Measurements from ENCODE around the gene MAPK7. TPM values are rescaled to one million over a fixed set of nuclear protein-coding genes. Genes with fewer than 3 reads are reported as not detected.
A peak's percentile ranks its signal among the peaks of the same experiment; 100 is the strongest.

Gene MAPK7
- polyA plus RNA-seq, 6 donors from 2014 or later: 3.5 to 11.3 (median 7.3) TPM

- Mint-ChIP-seq H3K4me1 (peaks cover 2 to 17% (median 6%) of the 10 kb centered on the region in 3 donors), H3K36me3 (no peaks in the 10 kb centered on the region), H3K27ac (peak overlapping the region in 2 of 6 donors; percentile 6 to 28), H3K9me3 (no peaks in the 10 kb centered on the region), H3K27me3 (peaks cover 13 to 36% (median 26%) of the 10 kb centered on the region in 3 donors), H3K4me3 (peak overlapping the region in 1 of 8 donors; percentile 25)
- ATAC-seq (ENCODE audit: low read depth in 2 of 2): peak in 1 of 2 donors; percentile 24
- DNase-seq: no peak
Measured at GRCh38 chr17:19336938-19337711, 41.2 kb upstream of the MAPK7 start.

- ATAC-seq (ENCODE audit: low read depth in 2 of 2) (peak in 1 of 2 donors; percentile 7), DNase-seq (no peak)
- Mint-ChIP-seq H3K36me3 (no peaks in the 10 kb centered on the region), H3K4me3 (no peak overlapping the region), H3K27me3 (peaks cover 14 to 39% (median 29%) of the 10 kb centered on the region in 3 donors), H3K9me3 (no peaks in the 10 kb centered on the region), H3K4me1 (peaks cover 2 to 15% (median 6%) of the 10 kb centered on the region in 3 donors), H3K27ac (peak overlapping the region in 1 of 6 donors; percentile 28)
Measured at GRCh38 chr17:19337712-19338023, 40.6 kb upstream of the MAPK7 start.

- Mint-ChIP-seq H3K4me3 (no peak overlapping the region), H3K9me3 (no peaks in the 10 kb centered on the region), H3K4me1 (peaks cover 2 to 13% (median 6%) of the 10 kb centered on the region in 3 donors), H3K27ac (no peak overlapping the region), H3K27me3 (peaks cover 14 to 44% (median 29%) of the 10 kb centered on the region in 3 donors), H3K36me3 (no peaks in the 10 kb centered on the region)
- DNase-seq (peak; percentile 78), ATAC-seq (ENCODE audit: low read depth in 2 of 2) (peak; percentile 99)
Measured at GRCh38 chr17:19338031-19338990, 40.0 kb upstream of the MAPK7 start.

GRCh38 chr17:19339341-19339815, 38.9 kb upstream of the MAPK7 start:
- no peak overlapping the region for H3K27ac Mint-ChIP-seq
- peaks cover 14 to 44% (median 29%) of the 10 kb centered on the region in 3 donors for H3K27me3 Mint-ChIP-seq
- H3K4me3 Mint-ChIP-seq: no peak overlapping the region
- DNase-seq: no peak
- no peaks in the 10 kb centered on the region for H3K9me3 Mint-ChIP-seq
- H3K4me1 Mint-ChIP-seq: peaks cover 2 to 13% (median 6%) of the 10 kb centered on the region in 3 donors
- ATAC-seq (ENCODE audit: low read depth in 2 of 2): no peak
- H3K36me3 Mint-ChIP-seq: no peaks in the 10 kb centered on the region

GRCh38 chr17:19341211-19341631, 37.1 kb upstream of the MAPK7 start:
- no peaks in the 10 kb centered on the region for H3K9me3 Mint-ChIP-seq
- H3K27me3 Mint-ChIP-seq: peaks cover 14 to 44% (median 23%) of the 10 kb centered on the region in 3 donors
- no peak for ATAC-seq (ENCODE audit: low read depth in 2 of 2)
- peak overlapping the region in 1 of 6 donors; percentile 5 for H3K27ac Mint-ChIP-seq
- peaks cover 2 to 13% (median 6%) of the 10 kb centered on the region in 3 donors for H3K4me1 Mint-ChIP-seq
- no peak overlapping the region for H3K4me3 Mint-ChIP-seq
- H3K36me3 Mint-ChIP-seq: no peaks in the 10 kb centered on the region
- DNase-seq: no peak

GRCh38 chr17:19341641-19342610, 36.4 kb upstream of the MAPK7 start:
- no peak overlapping the region for H3K4me3 Mint-ChIP-seq
- H3K27ac Mint-ChIP-seq: peak overlapping the region in 2 of 6 donors; percentile 72 to 74
- no peaks in the 10 kb centered on the region for H3K9me3 Mint-ChIP-seq
- peaks cover 2 to 17% (median 5%) of the 10 kb centered on the region in 3 donors for H3K4me1 Mint-ChIP-seq
- ATAC-seq (ENCODE audit: low read depth in 2 of 2) (no peak), DNase-seq (no peak)
- peaks cover 14 to 46% (median 21%) of the 10 kb centered on the region in 3 donors for H3K27me3 Mint-ChIP-seq
- no peaks in the 10 kb centered on the region for H3K36me3 Mint-ChIP-seq

GRCh38 chr17:19342611-19343255, 35.6 kb upstream of the MAPK7 start:
- H3K4me3 Mint-ChIP-seq: no peak overlapping the region
- DNase-seq: no peak
- no peak for ATAC-seq (ENCODE audit: low read depth in 2 of 2)
- H3K9me3 Mint-ChIP-seq: no peaks in the 10 kb centered on the region
- H3K36me3 Mint-ChIP-seq: no peaks in the 10 kb centered on the region
- H3K4me1 Mint-ChIP-seq: peaks cover 0 to 13% (median 2%) of the 10 kb centered on the region in 3 donors
- H3K27me3 Mint-ChIP-seq: peaks cover 14 to 41% (median 16%) of the 10 kb centered on the region in 3 donors
- no peak overlapping the region for H3K27ac Mint-ChIP-seq

- H3K36me3 Mint-ChIP-seq: no peaks in the 10 kb centered on the region
Measured at GRCh38 chr17:19343256-19343630, 35.1 kb upstream of the MAPK7 start.

GRCh38 chr17:19343671-19344151, 34.6 kb upstream of the MAPK7 start:
- Mint-ChIP-seq H3K36me3 (no peaks in the 10 kb centered on the region), H3K9me3 (no peaks in the 10 kb centered on the region), H3K27ac (no peak overlapping the region), H3K4me3 (no peak overlapping the region), H3K4me1 (peaks cover 0 to 13% (median 0%) of the 10 kb centered on the region in 3 donors), H3K27me3 (peaks cover 14 to 38% (median 16%) of the 10 kb centered on the region in 3 donors)
- DNase-seq: no peak
- no peak for ATAC-seq (ENCODE audit: low read depth in 2 of 2)

More at GRCh38 chr17:19343256-19343630, 35.1 kb upstream of the MAPK7 start:
- H3K27ac Mint-ChIP-seq: no peak overlapping the region
- DNase-seq (no peak), ATAC-seq (ENCODE audit: low read depth in 2 of 2) (no peak)
- H3K9me3 Mint-ChIP-seq: no peaks in the 10 kb centered on the region
- H3K4me1 Mint-ChIP-seq: peaks cover 0 to 13% (median 0%) of the 10 kb centered on the region in 3 donors
- no peak overlapping the region for H3K4me3 Mint-ChIP-seq
- peaks cover 14 to 41% (median 16%) of the 10 kb centered on the region in 3 donors for H3K27me3 Mint-ChIP-seq

GRCh38 chr17:19344311-19345066, 33.8 kb upstream of the MAPK7 start:
- H3K9me3 Mint-ChIP-seq: no peaks in the 10 kb centered on the region
- H3K27me3 Mint-ChIP-seq: peaks cover 12 to 30% (median 16%) of the 10 kb centered on the region in 3 donors
- peaks cover 0 to 13% (median 0%) of the 10 kb centered on the region in 3 donors for H3K4me1 Mint-ChIP-seq
- DNase-seq (no peak), ATAC-seq (ENCODE audit: low read depth in 2 of 2) (no peak)
- no peak overlapping the region for H3K4me3 Mint-ChIP-seq
- no peaks in the 10 kb centered on the region for H3K36me3 Mint-ChIP-seq
- no peak overlapping the region for H3K27ac Mint-ChIP-seq

- no peak overlapping the region for H3K27ac Mint-ChIP-seq
- no peak overlapping the region for H3K4me3 Mint-ChIP-seq
- H3K4me1 Mint-ChIP-seq: peaks cover 0 to 13% (median 0%) of the 10 kb centered on the region in 3 donors
- DNase-seq (no peak), ATAC-seq (ENCODE audit: low read depth in 2 of 2) (no peak)
- H3K9me3 Mint-ChIP-seq: no peaks in the 10 kb centered on the region
- H3K36me3 Mint-ChIP-seq: no peaks in the 10 kb centered on the region
- peaks cover 9 to 29% (median 16%) of the 10 kb centered on the region in 3 donors for H3K27me3 Mint-ChIP-seq
Measured at GRCh38 chr17:19345067-19345460, 33.2 kb upstream of the MAPK7 start.
